HepG2 (cell line): Measurements from ENCODE around the gene STARD13. TPM values are rescaled to one million over a fixed set of nuclear protein-coding genes. Genes with fewer than 3 reads are reported as not detected.
A peak's percentile ranks its signal among the peaks of the same experiment; 100 is the strongest.

Source experiments
- ATF4 ChIP-seq, 2 experiments: fragments of 450-650 bp in 1 of 2; sonication (generic) in 1 of 2; formaldehyde crosslinking; IDR thresholded peaks; 2 replicates each; pipeline versions ENCODE4 v1.5.0 to v1.8.0; 2020 to 2022; ENCODE audit warnings: mild to moderate bottlenecking in 1 of 2, missing genetic modification reagents in 1 of 2
- CHCHD3 ChIP-seq: sonication (generic); formaldehyde crosslinking; IDR thresholded peaks from 2 replicates; pipeline ENCODE4 v1.8.0; 2022; ENCODE audit warnings: mild to moderate bottlenecking, missing genetic modification reagents, moderate library complexity
- ELF3 ChIP-seq: IDR thresholded peaks from 2 replicates; pipeline ENCODE4 v1.6.1; 2016; ENCODE audit warnings: missing genetic modification reagents, missing compliant biosample characterization
- FOXM1 ChIP-seq: sonication (generic); formaldehyde crosslinking; IDR thresholded peaks from 2 replicates; pipeline ENCODE4 v1.5.0; 2020; ENCODE audit warnings: missing genetic modification reagents
- GMEB2 ChIP-seq: IDR thresholded peaks from 2 replicates; pipeline ENCODE4 v1.6.1; 2016; ENCODE audit warnings: missing biosample characterization, missing genetic modification reagents, low read depth
- HNRNPL ChIP-seq: fragments of 200-400 bp; formaldehyde crosslinking; IDR thresholded peaks from 2 replicates; pipeline ENCODE4 v1.6.1; 2017; ENCODE audit warnings: mild to moderate bottlenecking, low read depth, low read length
- NFYB ChIP-seq: sonication (generic); formaldehyde crosslinking; IDR thresholded peaks from 2 replicates; pipeline ENCODE4 v1.4.0; 2020; ENCODE audit warnings: missing genetic modification reagents
- NONO ChIP-seq, 2 experiments: fragments of 450-650 bp in 1 of 2; sonication (generic) in 1 of 2; formaldehyde crosslinking in 1 of 2; IDR thresholded peaks in 1 of 2; conservative IDR thresholded peaks in 1 of 2; 2 replicates each; pipeline versions ENCODE4 v1.6.1 to v1.8.0; 2017 to 2022; ENCODE audit warnings: mild to moderate bottlenecking in 1 of 2, missing genetic modification reagents in 1 of 2, moderate library complexity in 1 of 2
- NRL ChIP-seq: sonication (generic); formaldehyde crosslinking; IDR thresholded peaks from 2 replicates; pipeline ENCODE4 v1.5.0; 2020; ENCODE audit warnings: missing genetic modification reagents, mild to moderate bottlenecking, moderate library complexity, borderline replicate concordance
- PATZ1 ChIP-seq: sonication (generic); formaldehyde crosslinking; IDR thresholded peaks from 2 replicates; pipeline ENCODE4 v1.4.0; 2020; ENCODE audit warnings: missing genetic modification reagents
- RARA ChIP-seq: IDR thresholded peaks from 2 replicates; pipeline ENCODE4 v1.6.1; 2016; ENCODE audit warnings: missing genetic modification reagents, missing compliant biosample characterization
- SATB2 ChIP-seq: sonication (generic); formaldehyde crosslinking; IDR thresholded peaks from 2 replicates; pipeline ENCODE4 v1.5.0; 2020; ENCODE audit warnings: missing genetic modification reagents
- SNAPC5 ChIP-seq: sonication (generic); formaldehyde crosslinking; IDR thresholded peaks from 2 replicates; pipeline ENCODE4 v1.8.1; 2023; ENCODE audit warnings: mild to moderate bottlenecking, missing genetic modification reagents, borderline replicate concordance
- SSRP1 ChIP-seq: IDR thresholded peaks from 2 replicates; pipeline ENCODE4 v1.6.1; 2016; ENCODE audit warnings: control low read depth
- TOPORS ChIP-seq: sonication (generic); formaldehyde crosslinking; IDR thresholded peaks from 2 replicates; pipeline ENCODE4 v1.8.0; 2023; ENCODE audit warnings: mild to moderate bottlenecking, missing genetic modification reagents
- WIZ ChIP-seq: sonication (generic); formaldehyde crosslinking; IDR thresholded peaks from 2 replicates; pipeline ENCODE4 v1.5.1; 2020; ENCODE audit warnings: mild to moderate bottlenecking, missing genetic modification reagents
- ZNF251 ChIP-seq: sonication (generic); formaldehyde crosslinking; IDR thresholded peaks from 2 replicates; pipeline ENCODE4 v1.9.0; 2021; ENCODE audit warnings: mild to moderate bottlenecking, missing genetic modification reagents
- ZNF296 ChIP-seq: sonication (generic); formaldehyde crosslinking; conservative IDR thresholded peaks from 2 replicates; pipeline ENCODE4 v1.5.0; 2020; ENCODE audit warnings: mild to moderate bottlenecking, missing genetic modification reagents
- ZNF335 ChIP-seq: sonication (generic); formaldehyde crosslinking; IDR thresholded peaks from 2 replicates; pipeline ENCODE4 v1.4.0; 2020; ENCODE audit warnings: missing genetic modification reagents
- ZNF343 ChIP-seq: sonication (generic); formaldehyde crosslinking; IDR thresholded peaks from 2 replicates; pipeline ENCODE4 v1.4.0; 2020; ENCODE audit warnings: mild to moderate bottlenecking, missing genetic modification reagents
- ZNF749 ChIP-seq: sonication (generic); formaldehyde crosslinking; IDR thresholded peaks from 2 replicates; pipeline ENCODE4 v1.8.0; 2022; ENCODE audit warnings: mild to moderate bottlenecking, missing genetic modification reagents, moderate library complexity, borderline replicate concordance
- ZNF761 ChIP-seq: sonication (generic); formaldehyde crosslinking; conservative IDR thresholded peaks from 2 replicates; pipeline ENCODE4 v1.4.0; 2020; ENCODE audit warnings: mild to moderate bottlenecking, missing genetic modification reagents
- ZNF775 ChIP-seq: sonication (generic); formaldehyde crosslinking; IDR thresholded peaks from 2 replicates; pipeline ENCODE4 v1.4.0; 2020; ENCODE audit warnings: missing genetic modification reagents, mild to moderate bottlenecking, moderate library complexity, borderline replicate concordance
- ZNF776 ChIP-seq: sonication (generic); formaldehyde crosslinking; IDR thresholded peaks from 2 replicates; pipeline ENCODE4 v1.4.0; 2020; ENCODE audit warnings: mild to moderate bottlenecking, missing genetic modification reagents
- ZNF850 ChIP-seq: sonication (generic); formaldehyde crosslinking; conservative IDR thresholded peaks from 2 replicates; pipeline ENCODE4 v1.9.0; 2021; ENCODE audit warnings: mild to moderate bottlenecking, missing genetic modification reagents
- ZSCAN22 ChIP-seq: sonication (generic); formaldehyde crosslinking; IDR thresholded peaks from 2 replicates; pipeline ENCODE4 v1.4.0; 2020; ENCODE audit warnings: mild to moderate bottlenecking, missing genetic modification reagents
- ZSCAN29 ChIP-seq: sonication (generic); formaldehyde crosslinking; conservative IDR thresholded peaks from 2 replicates; pipeline ENCODE4 v1.4.0; 2020; ENCODE audit warnings: mild to moderate bottlenecking, missing genetic modification reagents
- ZZZ3 ChIP-seq: sonication (generic); formaldehyde crosslinking; IDR thresholded peaks from 2 replicates; pipeline ENCODE4 v1.4.0; 2020; ENCODE audit warnings: missing genetic modification reagents, mild to moderate bottlenecking, borderline replicate concordance
- polyA plus RNA-seq, 8 experiments: library from polyadenylated mRNA; depleted of rRNA in 3 of 8; stranded (reverse) in 7 of 8; unstranded in 1 of 8; fragments of >200 nt; fragmentation: Illumina TruSeq in 4 of 8; extraction: Trizol in 4 of 8; gene quantifications; 2 replicates each; pipeline versions ENCODE4 v1.2.1 to v1.2.3, GENCODE V29; 2011 to 2016; ENCODE audit warnings: low read depth in 4 of 8, missing spikeins in 1 of 8, mixed read lengths in 1 of 8; ENCODE audit not compliant: insufficient read depth in 1 of 8
- total RNA-seq, 5 experiments: library from RNA; depleted of rRNA; stranded (reverse); fragments of >200 nt; fragmentation: Illumina TruSeq; extraction: Trizol; gene quantifications; 2 replicates each; pipeline ENCODE4 v1.2.3, GENCODE V29; 2016; ENCODE audit warnings: low read depth in 1 of 5

Gene STARD13
- total and polyA plus RNA-seq, 2 of the 13 experiments (the other 11 are each of a cell fraction or from before 2014, with no cell fraction given) = 12.8 to 14.3 TPM

- TF ChIP-seq ZNF296 (CRISPR knock-in tag) (no peak), ZSCAN22 (CRISPR knock-in tag) (no peak), ZSCAN29 (CRISPR knock-in tag) (no peak), ZNF850 (CRISPR knock-in tag) (no peak), ZNF761 (no peak), FOXM1 (no peak), SATB2 (no peak), PATZ1 (CRISPR knock-in tag) (no peak; the same call in 1 of the 2 replicates), NONO (IDR thresholded peaks at IDR 0.05) (no peak), NONO (CRISPR knock-in tag; conservative IDR thresholded peaks at IDR 0.05) (no peak), ATF4 (CRISPR knock-in tag; IDR thresholded peaks at IDR 0.05) (0 out of 4 replicates have a peak, but pooled peaks of 1 of the 2 experiments have one; percentile 6), CHCHD3 (CRISPR knock-in tag) (no peak), ZNF749 (CRISPR knock-in tag) (no peak), SSRP1 (CRISPR knock-in tag) (no peak), ELF3 (no peak), HNRNPL (no peak), ZNF335 (peak; percentile 11; the same call in 1 of the 2 replicates), ZZZ3 (CRISPR knock-in tag) (no peak), SNAPC5 (no peak), TOPORS (CRISPR knock-in tag) (no peak), ZNF776 (no peak), WIZ (CRISPR knock-in tag) (no peak), ZNF775 (CRISPR knock-in tag) (no peak), ZNF343 (CRISPR knock-in tag) (no peak), NRL (CRISPR knock-in tag) (no peak), NFYB (CRISPR knock-in tag) (no peak), GMEB2 (CRISPR knock-in tag) (no peak), RARA (CRISPR knock-in tag) (no peak), ZNF251 (no peak)
These were observed 24.0 kb downstream of the STARD13 start (continued) for GRCh38 chr13:33261387-33262061.
